ENCODE data around the gene SIK1. TPM values are rescaled to one million over a fixed set of nuclear protein-coding genes. Genes with fewer than 3 reads are reported as not detected.
"Not testable (repeated sequence)": the region's sequence is repeated elsewhere in the genome, so short reads cannot be mapped to it uniquely, and the experiment has no call there.

The SIK1 gene
- polyA plus RNA-seq, 3 donors: 0.64 to 66.4 (median 1.8) TPM

- H3K4me3 Mint-ChIP-seq; DNase-seq; H3K27me3 ChIP-seq (ENCODE audit: control insufficient read depth in 2 of 2, insufficient read depth in 2 of 2, low read length in 2 of 2); H3K36me3 Mint-ChIP-seq; H3K9ac ChIP-seq (ENCODE audit: insufficient read depth, low read length, poor library complexity, severe bottlenecking); H2AFZ ChIP-seq (ENCODE audit: insufficient read depth, low read depth, low read length, poor library complexity, severe bottlenecking); H3K4me2 ChIP-seq (replicated peaks; ENCODE audit: extremely low read depth, low read length, poor library complexity, severe bottlenecking); H3K9me3 ChIP-seq (replicated peaks in 1 of 2; ENCODE audit: control insufficient read depth in 1 of 2, insufficient read depth in 1 of 2, low read length in 2 of 2); H3K4me1 Mint-ChIP-seq; H3K79me2 ChIP-seq (ENCODE audit: insufficient read depth, low read length); H3K27ac ChIP-seq (ENCODE audit: low read depth in 1 of 2, low read length in 2 of 2); H3K27ac Mint-ChIP-seq; H3K4me3 ChIP-seq (replicated peaks in 1 of 3; ENCODE audit: low read depth in 2 of 3, low read length in 3 of 3); H3K4me1 ChIP-seq (ENCODE audit: control insufficient read depth in 1 of 2, insufficient read depth in 2 of 2, low read length in 2 of 2); H3K9me3 Mint-ChIP-seq; H4K20me1 ChIP-seq (ENCODE audit: insufficient read depth, low read length); H3K27me3 Mint-ChIP-seq (ENCODE audit: low read depth in 3 of 3); intact Hi-C loops (cut with micrococcal nuclease); H3K36me3 ChIP-seq (replicated peaks in 1 of 2; ENCODE audit: control insufficient read depth in 1 of 2, insufficient read depth in 2 of 2, low read length in 2 of 2): not testable (repeated sequence)
- WGBS (ENCODE audit: insufficient coverage): no CpG with 5 or more reads among the region's 35 CpGs
These were observed 19.5 kb upstream of the SIK1 start for GRCh38 chr21:43446277-43446932.

DNA sequence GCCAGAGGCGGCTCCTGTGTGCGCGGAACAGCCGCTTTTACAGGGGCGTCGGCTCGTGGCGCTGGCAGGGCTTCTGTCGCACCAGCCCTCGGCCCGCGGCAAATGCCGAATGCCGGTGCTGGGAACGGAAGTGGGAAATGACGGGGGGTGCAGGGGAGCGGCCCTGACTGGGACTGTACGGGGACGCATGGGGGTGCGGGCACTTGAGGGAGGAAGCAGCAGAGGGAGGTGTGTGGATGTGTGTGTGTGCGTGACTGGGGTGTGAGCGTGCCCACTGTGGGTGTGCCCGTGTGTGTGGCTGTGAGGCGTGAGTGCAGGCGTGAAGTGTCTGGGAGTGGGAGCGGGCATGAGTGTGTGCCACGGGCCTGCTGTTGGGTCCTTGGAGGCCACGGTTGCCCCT, 17.6 kb upstream of the SIK1 start:
- H3K27me3 ChIP-seq (ENCODE audit: control insufficient read depth in 2 of 2, insufficient read depth in 2 of 2, low read length in 2 of 2); H3K36me3 Mint-ChIP-seq; DNase-seq; H3K27ac Mint-ChIP-seq; H3K4me3 Mint-ChIP-seq; H3K27ac ChIP-seq (ENCODE audit: low read depth in 1 of 2, low read length in 2 of 2); H3K9me3 ChIP-seq (replicated peaks in 1 of 2; ENCODE audit: control insufficient read depth in 1 of 2, insufficient read depth in 1 of 2, low read length in 2 of 2); H3K4me1 ChIP-seq (ENCODE audit: control insufficient read depth in 1 of 2, insufficient read depth in 2 of 2, low read length in 2 of 2); H3K36me3 ChIP-seq (replicated peaks in 1 of 2; ENCODE audit: control insufficient read depth in 1 of 2, insufficient read depth in 2 of 2, low read length in 2 of 2); H3K4me3 ChIP-seq (replicated peaks in 1 of 3; ENCODE audit: low read depth in 2 of 3, low read length in 3 of 3); H3K9me3 Mint-ChIP-seq; H3K4me1 Mint-ChIP-seq; intact Hi-C loops (cut with micrococcal nuclease); H3K9ac ChIP-seq (ENCODE audit: insufficient read depth, low read length, poor library complexity, severe bottlenecking); H3K4me2 ChIP-seq (replicated peaks; ENCODE audit: extremely low read depth, low read length, poor library complexity, severe bottlenecking); H2AFZ ChIP-seq (ENCODE audit: insufficient read depth, low read depth, low read length, poor library complexity, severe bottlenecking); H3K79me2 ChIP-seq (ENCODE audit: insufficient read depth, low read length); H3K27me3 Mint-ChIP-seq (ENCODE audit: low read depth in 3 of 3); H4K20me1 ChIP-seq (ENCODE audit: insufficient read depth, low read length): not testable (repeated sequence)
- no CpG with 5 or more reads among the region's 28 CpGs for WGBS (ENCODE audit: insufficient coverage)

DNA sequence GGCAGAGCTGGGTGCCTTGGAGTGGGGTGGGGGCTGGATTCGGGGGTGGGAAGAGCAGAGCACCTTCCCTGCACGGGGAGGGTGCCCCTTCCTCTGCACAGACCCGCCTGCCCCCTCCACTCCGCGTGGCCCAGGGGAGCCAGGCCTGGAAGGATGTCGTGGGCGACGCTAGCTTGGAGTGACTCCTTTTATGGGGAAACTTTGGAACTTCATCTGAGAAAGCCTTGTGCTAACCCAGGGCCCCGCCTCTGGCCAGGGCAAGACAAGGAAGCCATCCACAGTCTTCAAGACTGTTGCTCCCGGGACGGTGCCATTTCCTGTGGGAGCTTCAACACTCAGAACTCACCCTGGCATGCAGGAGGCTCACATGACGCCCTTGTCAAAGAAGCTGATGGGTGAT, 15.6 kb upstream of the SIK1 start:
- H4K20me1 ChIP-seq (ENCODE audit: insufficient read depth, low read length); H3K36me3 Mint-ChIP-seq; H3K36me3 ChIP-seq (replicated peaks in 1 of 2; ENCODE audit: control insufficient read depth in 1 of 2, insufficient read depth in 2 of 2, low read length in 2 of 2); H3K9me3 Mint-ChIP-seq; H3K9ac ChIP-seq (ENCODE audit: insufficient read depth, low read length, poor library complexity, severe bottlenecking); H3K79me2 ChIP-seq (ENCODE audit: insufficient read depth, low read length); H3K27me3 Mint-ChIP-seq (ENCODE audit: low read depth in 3 of 3); DNase-seq; H3K4me3 ChIP-seq (replicated peaks in 1 of 3; ENCODE audit: low read depth in 2 of 3, low read length in 3 of 3); H3K4me3 Mint-ChIP-seq; H2AFZ ChIP-seq (ENCODE audit: insufficient read depth, low read depth, low read length, poor library complexity, severe bottlenecking); H3K4me1 Mint-ChIP-seq; H3K27ac ChIP-seq (ENCODE audit: low read depth in 1 of 2, low read length in 2 of 2); H3K27ac Mint-ChIP-seq; H3K27me3 ChIP-seq (ENCODE audit: control insufficient read depth in 2 of 2, insufficient read depth in 2 of 2, low read length in 2 of 2); H3K4me1 ChIP-seq (ENCODE audit: control insufficient read depth in 1 of 2, insufficient read depth in 2 of 2, low read length in 2 of 2); H3K4me2 ChIP-seq (replicated peaks; ENCODE audit: extremely low read depth, low read length, poor library complexity, severe bottlenecking); H3K9me3 ChIP-seq (replicated peaks in 1 of 2; ENCODE audit: control insufficient read depth in 1 of 2, insufficient read depth in 1 of 2, low read length in 2 of 2); intact Hi-C loops (cut with micrococcal nuclease): not testable (repeated sequence)
- no CpG with 5 or more reads among the region's 12 CpGs for WGBS (ENCODE audit: insufficient coverage)

- intact Hi-C loops (cut with micrococcal nuclease); H3K79me2 ChIP-seq (ENCODE audit: insufficient read depth, low read length); H3K36me3 ChIP-seq (replicated peaks in 1 of 2; ENCODE audit: control insufficient read depth in 1 of 2, insufficient read depth in 2 of 2, low read length in 2 of 2); H3K4me2 ChIP-seq (replicated peaks; ENCODE audit: extremely low read depth, low read length, poor library complexity, severe bottlenecking); H3K9ac ChIP-seq (ENCODE audit: insufficient read depth, low read length, poor library complexity, severe bottlenecking); H3K27ac Mint-ChIP-seq; H3K27me3 ChIP-seq (ENCODE audit: control insufficient read depth in 2 of 2, insufficient read depth in 2 of 2, low read length in 2 of 2); DNase-seq; H3K9me3 Mint-ChIP-seq; H4K20me1 ChIP-seq (ENCODE audit: insufficient read depth, low read length); H3K4me1 ChIP-seq (ENCODE audit: control insufficient read depth in 1 of 2, insufficient read depth in 2 of 2, low read length in 2 of 2); H3K27ac ChIP-seq (ENCODE audit: low read depth in 1 of 2, low read length in 2 of 2); H3K4me3 Mint-ChIP-seq; H3K27me3 Mint-ChIP-seq (ENCODE audit: low read depth in 3 of 3); H3K36me3 Mint-ChIP-seq; H3K4me3 ChIP-seq (replicated peaks in 1 of 3; ENCODE audit: low read depth in 2 of 3, low read length in 3 of 3); H2AFZ ChIP-seq (ENCODE audit: insufficient read depth, low read depth, low read length, poor library complexity, severe bottlenecking); H3K9me3 ChIP-seq (replicated peaks in 1 of 2; ENCODE audit: control insufficient read depth in 1 of 2, insufficient read depth in 1 of 2, low read length in 2 of 2); H3K4me1 Mint-ChIP-seq: not testable (repeated sequence)
- WGBS (ENCODE audit: insufficient coverage): no CpG with 5 or more reads among the region's 25 CpGs
These were observed 14.2 kb upstream of the SIK1 start for GRCh38 chr21:43440835-43441727.
